Mesodermal cell (in vitro differentiated cells): ENCODE data around the gene SNX25.
A peak's percentile ranks its signal among the peaks of the same experiment; 100 is the strongest.

ENCODE experiments used
- H3K27ac ChIP-seq: 2 replicates; pipeline ENCODE4 v1.7.0; 2013; ENCODE audit warnings: mild to moderate bottlenecking, low read depth, low read length, moderate library complexity; ENCODE audit not compliant: severe bottlenecking
- H3K36me3 ChIP-seq: 2 replicates; pipeline ENCODE4 v1.7.1; 2013; ENCODE audit warnings: mild to moderate bottlenecking, low read length, moderate library complexity; ENCODE audit not compliant: control insufficient read depth, insufficient read depth
- H3K4me1 ChIP-seq: one replicate; pipeline ENCODE4 v1.7.1; 2013; ENCODE audit warnings: mild to moderate bottlenecking, low read length; ENCODE audit not compliant: insufficient read depth, control insufficient read depth, poor library complexity, severe bottlenecking
- H3K4me3 ChIP-seq: 2 replicates; pipeline ENCODE4 v1.7.0; 2013; ENCODE audit warnings: low read length, control low read depth, mild to moderate bottlenecking; ENCODE audit not compliant: insufficient read depth, poor library complexity, severe bottlenecking; ENCODE audit errors: extremely low read depth
- H3K9me3 ChIP-seq: 2 replicates; pipeline ENCODE4 v1.7.1; 2013; ENCODE audit warnings: mild to moderate bottlenecking, low read length, moderate library complexity; ENCODE audit not compliant: control insufficient read depth
- WGBS, 2 experiments: methylation state at CpG; one replicate each; pipeline ENCODE4 v1.1.5; 2013; ENCODE audit warnings: missing lambda C conversion rate in 2 of 2; ENCODE audit not compliant: insufficient coverage in 2 of 2; 5-methylcytosine and 5-hydroxymethylcytosine counted together

The SNX25 gene

GRCh38 chr4:185343726-185344581 lies 134.6 kb downstream of the SNX25 start:
- H3K27ac ChIP-seq: peak overlapping the region; percentile 46
- H3K36me3 ChIP-seq: peaks cover 44% of the 10 kb centered on the region
- WGBS, 2 experiments: 88 to 96% methylated on average over 8 to 12 of the region's 15 CpGs

GRCh38 chr4:185344743-185345538 lies 135.5 kb downstream of the SNX25 start:
- 40 to 80% methylated on average over 1 to 2 of the region's 6 CpGs for WGBS, 2 experiments
- Histone ChIP-seq H3K36me3 (peaks cover 43% of the 10 kb centered on the region), H3K4me1 (peaks cover 4% of the 10 kb centered on the region), H3K9me3 (no peaks in the 10 kb centered on the region), H3K4me3 (no peak overlapping the region), H3K27ac (peak overlapping the region; percentile 46)

More at GRCh38 chr4:185343726-185344581, 134.6 kb downstream of the SNX25 start:
- Histone ChIP-seq H3K4me3 (no peak overlapping the region), H3K9me3 (peaks cover 2% of the 10 kb centered on the region), H3K4me1 (peaks cover 4% of the 10 kb centered on the region)

DNA sequence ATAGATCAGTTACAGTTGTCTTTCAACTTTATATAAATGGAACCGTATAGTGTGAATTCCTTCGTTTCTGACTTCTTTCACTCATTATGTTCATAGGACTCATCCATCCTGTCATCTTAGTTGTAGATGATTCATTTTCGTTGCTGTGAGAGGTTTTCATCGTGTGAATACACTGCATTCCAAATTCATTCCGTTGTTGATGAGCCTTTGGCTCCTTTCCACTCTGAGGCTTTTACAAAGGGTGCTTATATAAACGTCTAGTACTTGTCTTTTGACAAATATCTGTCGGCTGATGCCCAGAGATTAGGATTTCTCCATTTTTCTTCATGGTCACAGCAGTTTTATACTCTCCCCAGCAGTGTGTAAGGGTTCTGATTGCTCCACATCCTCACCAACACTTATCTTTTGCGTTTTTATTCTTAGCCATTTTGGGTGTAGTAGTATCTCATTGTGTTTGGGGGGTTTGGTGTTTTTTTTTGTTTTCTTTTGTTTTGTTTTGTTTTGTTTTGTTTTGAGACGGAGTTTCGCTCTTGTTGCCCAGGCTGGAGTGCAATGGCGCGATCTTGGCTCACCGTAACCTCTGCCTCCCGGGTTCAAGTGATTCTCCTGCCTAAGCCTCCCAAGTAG lies 137.7 kb downstream of the SNX25 start:
- H3K27ac ChIP-seq: no peak overlapping the region
- H3K4me1 ChIP-seq: peaks cover 4% of the 10 kb centered on the region
- no peak overlapping the region for H3K4me3 ChIP-seq
- 93 to 94% methylated on average over 6 to 8 of the region's 14 CpGs for WGBS, 2 experiments
- peaks cover 55% of the 10 kb centered on the region for H3K36me3 ChIP-seq
- H3K9me3 ChIP-seq: no peaks in the 10 kb centered on the region

DNA sequence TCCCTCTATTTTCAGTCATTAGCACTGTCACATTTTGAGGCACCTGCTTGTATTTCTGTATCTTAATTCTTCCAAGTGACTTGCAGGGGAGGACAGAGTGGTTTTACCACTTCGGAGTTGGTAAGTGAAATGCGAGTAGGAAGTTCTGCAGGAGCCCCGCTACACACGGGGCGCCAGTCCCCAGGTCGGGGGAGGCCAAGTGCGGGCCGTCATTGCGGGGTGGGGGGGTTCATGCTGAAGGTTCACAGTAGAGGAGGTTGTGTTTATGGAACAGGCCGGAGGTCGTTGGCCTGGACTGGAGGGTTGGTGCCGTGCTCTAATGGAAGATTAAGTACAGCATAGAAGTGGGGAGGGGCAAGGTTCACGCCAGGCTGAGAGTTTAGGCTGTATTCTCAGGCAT lies 142.3 kb downstream of the SNX25 start:
- Histone ChIP-seq H3K36me3 (peaks cover 56% of the 10 kb centered on the region), H3K27ac (no peak overlapping the region), H3K4me1 (no peaks in the 10 kb centered on the region), H3K4me3 (no peak overlapping the region), H3K9me3 (no peaks in the 10 kb centered on the region)
- whole genome bisulfite sequencing, 2 experiments: 83 to 84% methylated on average over 12 to 13 of the region's 13 CpGs

GRCh38 chr4:185352202-185352601 lies 142.8 kb downstream of the SNX25 start:
- H3K36me3 ChIP-seq: peaks cover 51% of the 10 kb centered on the region
- H3K4me1 ChIP-seq: no peaks in the 10 kb centered on the region
- no peak overlapping the region for H3K4me3 ChIP-seq
- H3K9me3 ChIP-seq: no peaks in the 10 kb centered on the region
- H3K27ac ChIP-seq: no peak overlapping the region
- 93 to 99% methylated on average over 7 of the region's 7 CpGs for WGBS, 2 experiments

DNA sequence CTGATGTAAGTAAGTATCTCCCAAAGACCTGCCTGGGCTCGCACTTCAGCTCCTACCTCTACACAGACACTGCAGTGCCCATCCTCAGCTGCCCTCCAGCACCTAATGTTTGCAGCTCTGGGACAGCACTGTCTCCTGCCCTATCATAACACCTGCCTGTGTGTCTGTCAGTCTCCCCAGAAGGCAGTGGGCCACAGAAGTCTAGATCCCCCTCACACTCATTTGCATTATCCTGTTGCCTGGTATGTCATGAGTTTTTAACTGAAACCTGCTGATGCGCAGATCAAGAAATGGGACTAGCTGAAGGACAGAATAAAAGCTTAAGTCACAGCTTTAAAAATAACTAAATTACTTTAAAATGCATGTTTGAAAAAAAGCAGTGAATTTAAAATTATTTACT lies 143.3 kb downstream of the SNX25 start:
- H3K9me3 ChIP-seq: no peaks in the 10 kb centered on the region
- WGBS, 2 experiments: 100% methylated on average over 1 of the region's 2 CpGs; no CpG with 5 or more reads in 1 of the 2 experiments
- no peak overlapping the region for H3K4me3 ChIP-seq
- H3K36me3 ChIP-seq: peaks cover 49% of the 10 kb centered on the region
- H3K4me1 ChIP-seq: no peaks in the 10 kb centered on the region
- H3K27ac ChIP-seq: no peak overlapping the region

- no peak overlapping the region for H3K4me3 ChIP-seq
- peaks cover 7% of the 10 kb centered on the region for H3K4me1 ChIP-seq
- H3K36me3 ChIP-seq: peaks cover 19% of the 10 kb centered on the region
- WGBS, 2 experiments: 91 to 100% methylated on average over 3 to 5 of the region's 5 CpGs
- no peaks in the 10 kb centered on the region for H3K9me3 ChIP-seq
- no peak overlapping the region for H3K27ac ChIP-seq
Measured at GRCh38 chr4:185357211-185357610, 147.8 kb downstream of the SNX25 start.

DNA sequence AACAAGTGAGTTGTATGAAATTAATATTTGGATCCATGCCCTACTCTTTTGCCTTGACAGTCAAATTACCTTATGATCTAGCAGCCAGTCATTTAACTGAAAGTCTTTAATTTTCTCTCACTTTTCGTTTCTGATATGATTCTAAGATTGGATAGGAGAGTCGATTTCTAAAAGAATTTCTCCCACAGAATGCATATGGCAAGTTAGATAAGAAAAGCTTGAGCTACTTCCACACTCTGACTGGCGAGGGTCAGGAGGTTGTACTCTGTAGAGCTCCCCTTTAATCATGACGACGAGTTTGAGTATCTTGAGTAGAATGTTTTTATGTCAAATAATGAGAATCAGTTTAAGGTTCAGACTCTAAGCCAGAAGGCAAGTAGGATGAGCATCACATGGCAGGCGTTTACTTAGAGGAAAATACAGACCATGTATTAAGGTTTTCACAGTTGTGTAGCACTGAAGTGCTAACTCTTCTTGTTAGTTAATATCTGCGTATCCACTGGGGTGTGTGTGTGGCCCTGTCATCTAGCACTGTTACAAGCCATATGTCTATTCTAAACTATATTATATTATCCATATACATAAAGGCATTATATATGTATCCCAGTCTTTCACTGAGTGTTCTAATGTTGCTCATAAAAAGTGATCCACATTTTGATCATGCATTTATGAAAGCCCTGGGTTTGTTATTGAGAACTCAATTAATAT lies 148.5 kb downstream of the SNX25 start:
- Histone ChIP-seq H3K36me3 (peaks cover 19% of the 10 kb centered on the region), H3K27ac (no peak overlapping the region), H3K4me1 (peaks cover 7% of the 10 kb centered on the region), H3K9me3 (no peaks in the 10 kb centered on the region), H3K4me3 (no peak overlapping the region)
- WGBS, 2 experiments: 93 to 94% methylated on average over 3 to 5 of the region's 7 CpGs

GRCh38 chr4:185358514-185358913 lies 149.1 kb downstream of the SNX25 start:
- H3K9me3 ChIP-seq: no peaks in the 10 kb centered on the region
- peaks cover 19% of the 10 kb centered on the region for H3K36me3 ChIP-seq
- no peak overlapping the region for H3K27ac ChIP-seq
- WGBS, 2 experiments: 100% methylated on average over 2 of the region's 4 CpGs
- H3K4me1 ChIP-seq: peaks cover 7% of the 10 kb centered on the region
- H3K4me3 ChIP-seq: no peak overlapping the region

GRCh38 chr4:185358959-185359358 lies 149.6 kb downstream of the SNX25 start:
- 100% methylated on average over 2 of the region's 4 CpGs for WGBS, 2 experiments
- no peak overlapping the region for H3K4me3 ChIP-seq
- H3K36me3 ChIP-seq: peaks cover 19% of the 10 kb centered on the region
- H3K9me3 ChIP-seq: no peaks in the 10 kb centered on the region
- H3K4me1 ChIP-seq: peaks cover 7% of the 10 kb centered on the region
- H3K27ac ChIP-seq: no peak overlapping the region
